ENCODE measurements around the gene ING3.

- no peak for TF ChIP-seq CTCF (IDR thresholded peaks at IDR 0.05)
- TF ChIP-seq POLR2A (IDR thresholded peaks at IDR 0.05; ENCODE audit: low read depth): no peak
These were observed 46.4 kb downstream of the ING3 start for GRCh38 chr7:120996988-120997345.

Measured in esophagus muscularis mucosa (tissue), 3 donors.